Measurements from ENCODE around the gene AHI1.
A peak's percentile ranks its signal among the peaks of the same experiment; 100 is the strongest.
"Not testable (repeated sequence)": the region's sequence is repeated elsewhere in the genome, so short reads cannot be mapped to it uniquely, and the experiment has no call there.

Gene AHI1

GRCh38 chr6:135505648-135506047 is 8.1 kb upstream of the AHI1 start:
- no peak for DNase-seq (ENCODE audit: low spot score)

- no peak for DNase-seq (ENCODE audit: low spot score)
Observed at GRCh38 chr6:135505222-135505621, 7.7 kb upstream of the AHI1 start.

GRCh38 chr6:135504734-135505133 is 7.2 kb upstream of the AHI1 start:
- no peak for DNase-seq (ENCODE audit: low spot score)

GRCh38 chr6:135503703-135504475 is 6.3 kb upstream of the AHI1 start:
- no peak for DNase-seq (ENCODE audit: low spot score)

- no peak for DNase-seq (ENCODE audit: low spot score)
Observed at GRCh38 chr6:135499441-135500340, 2.2 kb upstream of the AHI1 start.

GRCh38 chr6:135498185-135498841 is 773 bp upstream of the AHI1 start:
- DNase-seq (ENCODE audit: low spot score), result peak; percentile 30

GRCh38 chr6:135496800-135497411 is 634 bp downstream of the AHI1 start:
- no peak for DNase-seq (ENCODE audit: low spot score)

GRCh38 chr6:135493218-135493961 is 4.2 kb downstream of the AHI1 start:
- no peak for DNase-seq (ENCODE audit: low spot score)

GRCh38 chr6:135490381-135490780 is 7.2 kb downstream of the AHI1 start:
- no peak for DNase-seq (ENCODE audit: low spot score)

GRCh38 chr6:135488023-135488422 is 9.5 kb downstream of the AHI1 start:
- DNase-seq (ENCODE audit: low spot score), result no peak

- DNase-seq (ENCODE audit: low spot score), result not testable (repeated sequence)
Observed at GRCh38 chr6:135483903-135484302, 13.6 kb downstream of the AHI1 start.

GRCh38 chr6:135481783-135482369 is 15.7 kb downstream of the AHI1 start:
- DNase-seq (ENCODE audit: low spot score), result no peak

- DNase-seq (ENCODE audit: low spot score), result no peak
Observed at GRCh38 chr6:135479601-135480000, 17.9 kb downstream of the AHI1 start.

GRCh38 chr6:135478626-135479025 is 18.9 kb downstream of the AHI1 start:
- no peak for DNase-seq (ENCODE audit: low spot score)

GRCh38 chr6:135475292-135475886 is 22.2 kb downstream of the AHI1 start:
- no peak for DNase-seq (ENCODE audit: low spot score)

GRCh38 chr6:135474362-135474761 is 23.2 kb downstream of the AHI1 start:
- DNase-seq (ENCODE audit: low spot score), result no peak

- no peak for DNase-seq (ENCODE audit: low spot score)
Observed at GRCh38 chr6:135465903-135466302, 31.6 kb downstream of the AHI1 start.

GRCh38 chr6:135465307-135465706 is 32.2 kb downstream of the AHI1 start:
- DNase-seq (ENCODE audit: low spot score), result no peak

- DNase-seq (ENCODE audit: low spot score), result no peak
Observed at GRCh38 chr6:135464634-135465033, 32.9 kb downstream of the AHI1 start.

GRCh38 chr6:135461208-135461607 is 36.3 kb downstream of the AHI1 start:
- no peak for DNase-seq (ENCODE audit: low spot score)

GRCh38 chr6:135458051-135458450 is 39.5 kb downstream of the AHI1 start:
- DNase-seq (ENCODE audit: low spot score), result no peak
